Transverse colon (tissue), 4 donors: ENCODE results near the gene LCP2. TPM values are rescaled to one million over a fixed set of nuclear protein-coding genes. Genes with fewer than 3 reads are reported as not detected.
A peak's percentile ranks its signal among the peaks of the same experiment; 100 is the strongest.

Source experiments
- DNase-seq: peaks from one replicate; pipeline ENCODE4 v3.0.0-alpha.2; 2019
- H3K27ac ChIP-seq, 4 donors: fragments of 200-600 bp; sonication (generic); 2 replicates each; pipeline ENCODE4 v1.5.1; 2016 to 2018; ENCODE audit warnings: inconsistent platforms in 4 of 4
- H3K27me3 ChIP-seq: fragments of 200-600 bp; sonication (generic); 2 replicates; pipeline ENCODE4 v1.5.1; 2017; ENCODE audit warnings: inconsistent platforms
- H3K36me3 ChIP-seq, 4 donors: fragments of 200-600 bp; sonication (generic); 2 replicates each; pipeline ENCODE4 v1.5.1; 2017 to 2019; ENCODE audit warnings: inconsistent platforms in 4 of 4
- H3K4me1 ChIP-seq, 4 donors: fragments of 200-600 bp; sonication (generic); 2 replicates each; pipeline ENCODE4 v1.5.1; 2017 to 2020; ENCODE audit warnings: inconsistent platforms in 4 of 4
- H3K4me3 ChIP-seq, 4 donors: fragments of 200-600 bp; sonication (generic); 1 replicate in 1 of 4; 2 replicates in 3 of 4; pipeline versions ENCODE4 v1.5.1 to v1.6.1; 2017 to 2019; ENCODE audit warnings: inconsistent platforms in 4 of 4
- H3K9me3 ChIP-seq, 2 donors: fragments of 200-600 bp; sonication (generic); 2 replicates each; pipeline ENCODE4 v1.5.1; 2017 to 2019; ENCODE audit warnings: inconsistent platforms in 2 of 2
- EP300 ChIP-seq: sonication (generic); formaldehyde crosslinking; IDR thresholded peaks from one replicate; pipeline ENCODE4 v1.6.1; 2017; ENCODE audit warnings: antibody characterized with exemption, low read depth
- POLR2A ChIP-seq: fragments of 450-650 bp; IDR thresholded peaks from one replicate; pipeline ENCODE4 v1.6.1; 2016; ENCODE audit warnings: antibody characterized with exemption, mild to moderate bottlenecking, moderate library complexity
- POLR2AphosphoS5 ChIP-seq, 3 donors: sonication (generic); formaldehyde crosslinking; IDR thresholded peaks; one replicate each; pipeline ENCODE4 v1.6.1; 2016; ENCODE audit warnings: antibody characterized with exemption in 3 of 3
- WGBS, 2 donors: methylation state at CpG; one replicate each; pipeline ENCODE4 v1.1.5; 2018; ENCODE audit warnings: low coverage in 1 of 2; 5-methylcytosine and 5-hydroxymethylcytosine counted together
- in situ Hi-C, 4 donors: fragments of 200-750 bp; cut with MboI; loops; one replicate each; pipeline versions ENCODE4 v1.15.0 to v1.15.1; 2017; ENCODE audit warnings: low sequenced_read_pairs in 3 of 4, low pct_ligation_motif_present in 1 of 4, low pct_unique_long_range_greater_than_20kb in 1 of 4
- intact Hi-C: fragments of 100-400 bp; cut with DNase I; formaldehyde crosslinking; loops from one replicate; pipeline ENCODE4 v1.15.1; 2023; ENCODE audit warnings: low total_unique reads
- total RNA-seq, 4 donors: library from RNA; depleted of rRNA; stranded (reverse); fragments of >200 nt; gene quantifications; one replicate each; pipeline ENCODE4 v1.1.0, GENCODE V29; 2016
- TF ChIP-seq, protein P1 (sequence below), 5 experiments: fragments of 200-600 bp in 3 of 5; fragments of 450-650 bp in 2 of 5; sonication (generic) in 3 of 5; IDR thresholded peaks; 1 replicate in 2 of 5; 2 replicates in 3 of 5; pipeline ENCODE4 v1.5.1; 2016 to 2017; ENCODE audit warnings: antibody characterized with exemption in 5 of 5, inconsistent platforms in 3 of 5, mild to moderate bottlenecking in 2 of 5, moderate library complexity in 1 of 5

Gene LCP2
- total RNA-seq, 4 donors from 2014 or later, result 2.6 to 33.0 (median 23.3) TPM

DNA sequence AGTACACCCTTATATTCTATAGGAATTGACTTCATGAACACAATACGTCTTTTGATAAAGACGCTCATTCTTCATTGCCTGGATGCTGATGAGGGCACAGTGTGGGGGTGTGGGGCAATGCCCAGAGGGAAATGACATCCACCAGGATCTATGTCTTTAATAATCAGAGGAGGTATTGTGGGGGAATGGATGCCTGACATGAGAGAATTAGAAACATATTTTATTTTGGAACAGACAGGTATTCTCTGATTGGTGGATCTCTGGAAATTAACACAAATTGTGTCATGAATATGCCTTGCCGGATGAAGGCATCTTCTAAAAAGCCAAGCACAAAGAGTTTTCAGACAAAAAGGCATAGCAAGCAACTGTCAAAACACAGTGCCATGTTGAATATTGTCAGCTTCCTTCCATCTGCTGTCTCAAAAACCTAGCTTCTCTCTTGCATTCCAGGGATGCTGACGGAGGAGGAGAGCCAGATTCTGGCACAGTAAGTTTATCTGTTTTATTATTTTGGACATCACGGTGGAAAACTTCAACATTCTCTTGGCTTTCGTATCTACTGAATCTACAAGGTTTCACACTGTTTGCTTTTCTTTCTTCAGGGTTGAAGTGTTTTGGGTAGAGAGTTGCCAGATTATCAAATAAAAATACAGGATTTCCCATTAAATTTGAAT is 68.7 kb downstream of the LCP2 start:
- DNase-seq, result no peak
- no peak overlapping the region for H3K4me3 ChIP-seq
- H3K4me1 ChIP-seq, result peaks cover 0 to 4% (median 1%) of the 10 kb centered on the region in 4 donors
- TF ChIP-seq, protein P1, sequence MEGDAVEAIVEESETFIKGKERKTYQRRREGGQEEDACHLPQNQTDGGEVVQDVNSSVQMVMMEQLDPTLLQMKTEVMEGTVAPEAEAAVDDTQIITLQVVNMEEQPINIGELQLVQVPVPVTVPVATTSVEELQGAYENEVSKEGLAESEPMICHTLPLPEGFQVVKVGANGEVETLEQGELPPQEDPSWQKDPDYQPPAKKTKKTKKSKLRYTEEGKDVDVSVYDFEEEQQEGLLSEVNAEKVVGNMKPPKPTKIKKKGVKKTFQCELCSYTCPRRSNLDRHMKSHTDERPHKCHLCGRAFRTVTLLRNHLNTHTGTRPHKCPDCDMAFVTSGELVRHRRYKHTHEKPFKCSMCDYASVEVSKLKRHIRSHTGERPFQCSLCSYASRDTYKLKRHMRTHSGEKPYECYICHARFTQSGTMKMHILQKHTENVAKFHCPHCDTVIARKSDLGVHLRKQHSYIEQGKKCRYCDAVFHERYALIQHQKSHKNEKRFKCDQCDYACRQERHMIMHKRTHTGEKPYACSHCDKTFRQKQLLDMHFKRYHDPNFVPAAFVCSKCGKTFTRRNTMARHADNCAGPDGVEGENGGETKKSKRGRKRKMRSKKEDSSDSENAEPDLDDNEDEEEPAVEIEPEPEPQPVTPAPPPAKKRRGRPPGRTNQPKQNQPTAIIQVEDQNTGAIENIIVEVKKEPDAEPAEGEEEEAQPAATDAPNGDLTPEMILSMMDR (IDR thresholded peaks at IDR 0.05), result no peak
- TF ChIP-seq POLR2AphosphoS5 (IDR thresholded peaks at IDR 0.05) (no peak), EP300 (no peak), POLR2A (no peak)
- no peaks in the 10 kb centered on the region for H3K27me3 ChIP-seq
- 74% methylated on average over 6 of the region's 6 CpGs for WGBS, 2 donors
- no peak overlapping the region for H3K27ac ChIP-seq
- in situ Hi-C loops (loop anchor here in 2 of 4 donors (10.0 to 25.0 kb wide), 3 partner anchors 116 to 383 kb away; no protein-coding TSS in a partner anchor), intact Hi-C loops (no loop called here)
- H3K36me3 ChIP-seq, result no peaks in the 10 kb centered on the region
- H3K9me3 ChIP-seq, result no peaks in the 10 kb centered on the region

DNA sequence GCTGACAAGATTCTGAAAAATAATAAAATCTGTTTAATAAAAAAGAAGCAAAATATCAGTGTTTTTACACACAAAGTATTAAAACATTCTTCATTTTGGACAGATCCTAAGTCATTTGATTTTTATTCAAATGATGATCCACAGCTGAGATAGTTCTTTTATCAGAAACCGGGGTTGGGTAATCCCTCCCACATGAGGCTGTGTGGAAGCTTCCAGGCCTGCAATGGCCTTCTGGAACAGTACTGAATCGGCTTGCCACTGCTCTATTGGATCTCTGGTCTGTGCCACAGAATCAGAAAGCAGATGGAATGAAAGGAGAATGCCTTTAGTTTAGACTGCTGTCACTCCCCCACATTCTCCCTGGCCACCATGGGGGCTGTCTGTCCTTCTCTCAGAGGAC is 70.9 kb downstream of the LCP2 start:
- Histone ChIP-seq H3K36me3 (no peaks in the 10 kb centered on the region), H3K4me1 (peaks cover 0 to 4% (median 1%) of the 10 kb centered on the region in 4 donors), H3K9me3 (no peaks in the 10 kb centered on the region), H3K27me3 (no peaks in the 10 kb centered on the region), H3K27ac (no peak overlapping the region), H3K4me3 (no peak overlapping the region)
- WGBS, 2 donors, result 28 to 52% methylated on average over 2 of the region's 2 CpGs
- TF ChIP-seq EP300 (no peak), POLR2A (no peak), POLR2AphosphoS5 (IDR thresholded peaks at IDR 0.05) (no peak)
- TF ChIP-seq, protein P1 (IDR thresholded peaks at IDR 0.05), result no peak
- intact Hi-C loops, result no loop called here
- DNase-seq, result no peak
- in situ Hi-C loops, result loop anchor here in 2 of 4 donors (10.0 to 25.0 kb wide), 3 partner anchors 118 to 386 kb away; no protein-coding TSS in a partner anchor

DNA sequence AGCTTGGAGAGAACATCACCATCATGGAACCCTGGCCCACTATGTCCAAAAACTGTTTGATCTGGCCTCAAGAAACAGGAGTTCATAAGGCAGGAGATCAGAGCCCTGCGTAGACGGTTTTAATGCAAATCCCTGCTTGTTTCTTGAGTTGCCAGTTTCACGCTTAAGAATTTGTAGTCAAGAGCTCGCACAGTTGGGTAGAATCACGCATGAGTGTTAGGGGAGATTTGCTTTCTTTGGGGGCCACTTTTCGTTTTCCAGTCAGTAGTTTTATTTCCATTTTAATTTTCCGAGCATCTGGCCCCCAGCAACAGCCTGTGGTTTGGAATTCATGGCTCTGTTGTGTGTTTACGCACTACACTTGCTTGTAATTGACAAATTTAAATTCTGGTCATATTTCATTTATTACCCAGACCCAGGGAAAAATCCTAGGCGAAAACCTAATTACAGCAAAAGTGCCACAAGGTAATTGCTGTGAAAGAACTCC is 71.4 kb downstream of the LCP2 start:
- H3K27me3 ChIP-seq, result no peaks in the 10 kb centered on the region
- no peak for DNase-seq
- H3K36me3 ChIP-seq, result no peaks in the 10 kb centered on the region
- intact Hi-C loops (no loop called here), in situ Hi-C loops (loop anchor here in 2 of 4 donors (10.0 to 25.0 kb wide), 3 partner anchors 119 to 386 kb away; no protein-coding TSS in a partner anchor)
- no peaks in the 10 kb centered on the region for H3K9me3 ChIP-seq
- WGBS, 2 donors, result 79 to 80% methylated on average over 9 of the region's 9 CpGs
- H3K27ac ChIP-seq, result no peak overlapping the region
- peaks cover 0 to 7% (median 2%) of the 10 kb centered on the region in 4 donors for H3K4me1 ChIP-seq
- H3K4me3 ChIP-seq, result no peak overlapping the region
- TF ChIP-seq POLR2AphosphoS5 (IDR thresholded peaks at IDR 0.05) (no peak), EP300 (no peak), POLR2A (no peak)
- TF ChIP-seq, protein P1 (IDR thresholded peaks at IDR 0.05), result no peak

DNA sequence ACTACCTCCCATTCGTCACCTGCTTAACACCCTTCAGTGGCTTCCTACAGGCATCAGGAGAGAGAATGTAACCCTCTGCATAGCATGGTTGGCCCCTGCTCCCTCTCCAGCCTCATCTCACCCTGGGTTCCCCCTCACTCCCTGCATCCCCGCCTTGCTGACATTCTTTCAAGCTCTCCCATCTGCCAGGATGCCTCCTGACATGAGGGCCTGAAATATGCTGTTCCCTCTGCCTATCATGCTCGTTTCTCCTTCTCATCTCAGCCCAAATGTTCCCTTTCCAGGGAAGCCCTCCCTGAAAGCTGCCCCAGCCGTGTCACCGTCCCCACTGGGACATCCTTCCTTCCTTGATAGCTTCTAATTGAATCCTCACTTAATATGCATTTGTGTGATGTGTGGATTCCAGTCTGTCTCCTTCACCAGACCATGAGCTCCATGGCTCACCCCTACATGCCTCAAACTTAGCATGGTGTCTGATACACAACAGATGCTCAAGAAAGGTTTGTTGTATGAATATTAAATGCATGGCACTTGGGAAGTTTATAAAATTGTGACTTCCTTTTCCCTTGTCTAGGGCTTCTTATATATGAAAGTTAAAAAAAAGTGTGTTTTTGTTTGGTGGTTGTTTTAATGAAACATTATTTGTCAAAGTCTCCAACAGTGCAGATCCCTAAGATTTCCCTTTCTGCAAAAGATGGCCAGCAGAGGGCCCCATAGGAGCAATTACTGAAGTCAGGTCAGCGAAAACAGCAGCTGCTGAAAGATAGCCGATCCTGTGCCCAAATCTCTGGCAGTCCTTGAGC is 72.0 kb downstream of the LCP2 start:
- in situ Hi-C loops, result loop anchor here in 2 of 4 donors (10.0 to 25.0 kb wide), 3 partner anchors 119 to 387 kb away; no protein-coding TSS in a partner anchor
- intact Hi-C loops, result no loop called here
- Histone ChIP-seq H3K9me3 (no peaks in the 10 kb centered on the region), H3K4me1 (peaks cover 0 to 9% (median 4%) of the 10 kb centered on the region in 4 donors), H3K27me3 (no peaks in the 10 kb centered on the region), H3K36me3 (no peaks in the 10 kb centered on the region), H3K27ac (no peak overlapping the region), H3K4me3 (no peak overlapping the region)
- peak; percentile 65 for DNase-seq
- TF ChIP-seq, protein P1 (IDR thresholded peaks at IDR 0.05), result peak; percentile 50 to 71 (median 65)
- TF ChIP-seq POLR2A, result no peak
- WGBS, 2 donors, result 52 to 67% methylated on average over 3 to 7 of the region's 7 CpGs
